Kidney (tissue), 14 donors: Measurements from ENCODE around the gene PIKFYVE. TPM values are rescaled to one million over a fixed set of nuclear protein-coding genes. Genes with fewer than 3 reads are reported as not detected.
A peak's percentile ranks its signal among the peaks of the same experiment; 100 is the strongest.

ENCODE experiments used
- DNase-seq, 5 donors: peaks; one replicate each; pipeline ENCODE4 v3.0.0-alpha.2; 2013 to 2020
- FAIRE-seq: peaks from 2 replicates; lab custom pipeline; 2012; peaks lifted over from hg19 to GRCh38; lab: Jason Lieb, UNC
- H3K27ac ChIP-seq, 2 donors: one replicate each; pipeline ENCODE4 v1.7.0; 2013; ENCODE audit warnings: low read depth in 2 of 2, low read length in 2 of 2, inconsistent platforms in 1 of 2
- H3K27me3 ChIP-seq: one replicate; pipeline ENCODE4 v1.7.1; 2013; ENCODE audit warnings: low read length, inconsistent platforms; ENCODE audit not compliant: control insufficient read depth, insufficient read depth
- H3K36me3 ChIP-seq, 3 donors: one replicate each; pipeline versions ENCODE4 v1.7.0 to v1.7.1; 2013; ENCODE audit warnings: low read length in 3 of 3, control low read depth in 1 of 3, inconsistent platforms in 1 of 3; ENCODE audit not compliant: insufficient read depth in 3 of 3, control insufficient read depth in 2 of 3
- H3K4me1 ChIP-seq, 3 donors: one replicate each; pipeline versions ENCODE4 v1.7.0 to v1.7.1; 2013; ENCODE audit warnings: low read length in 3 of 3, inconsistent platforms in 1 of 3, low read depth in 1 of 3; ENCODE audit not compliant: control insufficient read depth in 2 of 3, insufficient read depth in 2 of 3
- H3K4me3 ChIP-seq, 3 donors: one replicate each; pipeline versions ENCODE4 v1.7.0 to v1.8.1; 2013; ENCODE audit warnings: low read length in 3 of 3, control low read depth in 1 of 3, inconsistent platforms in 1 of 3
- H3K9ac ChIP-seq, 3 donors: one replicate each; pipeline versions ENCODE4 v1.7.0 to v1.7.1; 2013; ENCODE audit warnings: low read length in 3 of 3, control low read depth in 1 of 3, inconsistent platforms in 1 of 3
- H3K9me3 ChIP-seq, 3 donors: one replicate each; pipeline versions ENCODE4 v1.7.0 to v1.7.1; 2013; ENCODE audit warnings: low read length in 3 of 3, control low read depth in 1 of 3, inconsistent platforms in 1 of 3; ENCODE audit not compliant: control insufficient read depth in 2 of 3, insufficient read depth in 1 of 3
- intact Hi-C: fragments of 100-400 bp; cut with DNase I; formaldehyde crosslinking; loops from one replicate; pipeline ENCODE4 v1.11.1; 2022
- polyA plus RNA-seq: library from polyadenylated mRNA; stranded (reverse); fragments of 350-450 nt; fragmentation: Illumina TruSeq; extraction: RNeasy Lipid Tissue Mini Kit (QIAGEN cat#74804); gene quantifications from one replicate; pipeline ENCODE4 v1.2.3, GENCODE V29; 2014; ENCODE audit warnings: low read depth, low replicate concordance; ENCODE audit not compliant: insufficient read depth
- total RNA-seq: library from RNA; stranded (reverse); fragmentation: NEBNext Ultra II Directional; extraction: Animal tissue kit (Norgen Biotek cat#: 25700); gene quantifications from one replicate; pipeline ENCODE4 v1.2.1, GENCODE V29; 2021
- TF ChIP-seq, protein P1 (sequence below): IDR thresholded peaks from 3 replicates; pipeline ENCODE4 v1.5.1; 2012; ENCODE audit warnings: mild to moderate bottlenecking, moderate library complexity, borderline replicate concordance; ENCODE audit not compliant: insufficient read depth; ENCODE audit errors: extremely low read depth
- donor health status: control.
- donor health status: control.
- donor health status: control.
- donor health status: control.
- donor health status: control.
- donor health status: DM: yes; HTN: yes; CAD: no.
- donor health status: Normal renal cell carcinoma (clear cell type).

Gene PIKFYVE
- total and polyA plus RNA-seq, 2 donors from 2014 or later = 3.4 to 31.5 TPM

- H3K4me1 ChIP-seq = no peaks in the 10 kb centered on the region
- TF ChIP-seq, protein P1, sequence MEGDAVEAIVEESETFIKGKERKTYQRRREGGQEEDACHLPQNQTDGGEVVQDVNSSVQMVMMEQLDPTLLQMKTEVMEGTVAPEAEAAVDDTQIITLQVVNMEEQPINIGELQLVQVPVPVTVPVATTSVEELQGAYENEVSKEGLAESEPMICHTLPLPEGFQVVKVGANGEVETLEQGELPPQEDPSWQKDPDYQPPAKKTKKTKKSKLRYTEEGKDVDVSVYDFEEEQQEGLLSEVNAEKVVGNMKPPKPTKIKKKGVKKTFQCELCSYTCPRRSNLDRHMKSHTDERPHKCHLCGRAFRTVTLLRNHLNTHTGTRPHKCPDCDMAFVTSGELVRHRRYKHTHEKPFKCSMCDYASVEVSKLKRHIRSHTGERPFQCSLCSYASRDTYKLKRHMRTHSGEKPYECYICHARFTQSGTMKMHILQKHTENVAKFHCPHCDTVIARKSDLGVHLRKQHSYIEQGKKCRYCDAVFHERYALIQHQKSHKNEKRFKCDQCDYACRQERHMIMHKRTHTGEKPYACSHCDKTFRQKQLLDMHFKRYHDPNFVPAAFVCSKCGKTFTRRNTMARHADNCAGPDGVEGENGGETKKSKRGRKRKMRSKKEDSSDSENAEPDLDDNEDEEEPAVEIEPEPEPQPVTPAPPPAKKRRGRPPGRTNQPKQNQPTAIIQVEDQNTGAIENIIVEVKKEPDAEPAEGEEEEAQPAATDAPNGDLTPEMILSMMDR = no peak
- peaks cover 0 to 5% (median 0%) of the 10 kb centered on the region in 3 donors for H3K9me3 ChIP-seq
- H3K27ac ChIP-seq = no peak overlapping the region
- no peak overlapping the region for H3K4me3 ChIP-seq
- no peaks in the 10 kb centered on the region for H3K36me3 ChIP-seq
- intact Hi-C loops = no loop called here
- peak in 1 of 5 donors; percentile 58 for DNase-seq
- no peak for FAIRE-seq
- H3K27me3 ChIP-seq = no peaks in the 10 kb centered on the region
- no peak overlapping the region for H3K9ac ChIP-seq
Observed at GRCh38 chr2:208361077-208361441, 95.0 kb downstream of the PIKFYVE start.

DNA sequence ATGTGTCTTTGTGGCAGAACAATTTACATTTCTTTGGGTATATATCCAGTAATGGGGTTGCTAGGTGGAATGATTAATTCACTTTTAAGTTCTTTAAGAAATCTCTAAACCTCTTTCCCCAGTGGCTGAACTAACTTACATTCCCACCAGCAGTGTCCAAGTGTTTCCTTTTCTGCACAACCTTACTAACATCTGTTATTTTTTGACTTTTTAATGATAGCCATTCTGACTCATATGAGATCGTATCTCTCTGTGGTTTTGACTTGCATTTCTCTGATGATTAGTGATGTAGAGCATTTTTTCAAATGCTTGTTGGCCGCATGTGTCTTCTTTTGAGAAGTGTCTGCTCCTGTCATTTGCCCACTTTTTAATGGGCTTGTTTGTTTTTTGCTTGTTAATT is 97.4 kb downstream of the PIKFYVE start:
- TF ChIP-seq, protein P1 = no peak
- H3K27me3 ChIP-seq = no peaks in the 10 kb centered on the region
- H3K9me3 ChIP-seq = peaks cover 0 to 5% (median 0%) of the 10 kb centered on the region in 3 donors
- intact Hi-C loops = no loop called here
- FAIRE-seq = no peak
- DNase-seq = no peak
- no peak overlapping the region for H3K4me3 ChIP-seq
- H3K4me1 ChIP-seq = no peaks in the 10 kb centered on the region
- H3K27ac ChIP-seq = no peak overlapping the region
- H3K36me3 ChIP-seq = no peaks in the 10 kb centered on the region
- no peak overlapping the region for H3K9ac ChIP-seq

DNA sequence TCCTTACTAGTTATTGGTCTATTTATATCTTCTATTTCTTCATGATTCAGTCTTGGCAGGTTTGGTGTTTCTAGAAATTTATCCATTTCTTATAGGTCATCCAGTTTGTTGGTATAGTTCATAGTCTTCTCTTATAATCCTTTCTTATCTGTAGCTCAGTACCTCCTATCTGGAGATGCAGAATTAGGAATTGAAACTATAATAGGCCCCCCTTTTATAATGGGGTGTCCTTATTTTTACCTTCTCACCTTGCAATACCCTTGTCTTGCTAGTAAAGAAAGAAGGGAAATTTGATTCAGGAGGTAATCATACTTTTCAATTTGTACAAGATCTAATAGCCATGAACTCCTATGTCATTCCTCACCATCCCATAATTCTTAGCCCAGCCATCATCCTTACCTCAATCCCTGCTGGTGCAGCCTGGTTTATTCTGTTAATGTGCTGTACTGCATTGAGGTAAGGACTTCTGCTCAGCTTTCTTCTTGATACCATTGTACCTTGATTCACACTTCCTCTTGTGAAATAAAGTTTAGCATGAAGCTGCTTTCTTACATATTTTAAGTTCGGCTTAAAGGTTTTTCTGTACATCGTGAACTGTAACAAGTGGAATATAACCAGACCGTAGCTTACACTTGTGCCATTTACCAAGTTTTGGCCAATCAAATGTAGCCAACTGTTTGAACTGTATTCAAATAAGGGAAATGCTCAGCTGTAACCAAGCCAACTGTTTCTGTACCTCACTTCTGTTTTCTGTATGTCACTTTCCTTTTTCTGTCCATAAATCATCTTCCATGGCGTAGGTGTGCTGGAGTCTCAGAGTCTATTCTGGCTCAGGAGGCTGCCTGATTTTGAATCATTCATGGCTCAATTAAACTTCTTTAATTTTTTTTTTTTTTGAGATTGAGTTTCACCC is 100.4 kb downstream of the PIKFYVE start:
- Histone ChIP-seq H3K27ac (no peak overlapping the region), H3K36me3 (no peaks in the 10 kb centered on the region), H3K9me3 (peaks cover 0 to 5% (median 0%) of the 10 kb centered on the region in 3 donors), H3K4me1 (no peaks in the 10 kb centered on the region), H3K4me3 (no peak overlapping the region), H3K9ac (no peak overlapping the region), H3K27me3 (no peaks in the 10 kb centered on the region)
- DNase-seq (no peak), FAIRE-seq (no peak)
- TF ChIP-seq, protein P1 = no peak
- intact Hi-C loops = no loop called here
